Natural killer cell treated with Interleukin-12 subunit alpha and Interleukin-12 subunit beta and Interleukin-15 and Interleukin-18, amount 100 ng/mL, for 72 hours (primary cell): ENCODE data around the gene SNX22. TPM values are rescaled to one million over a fixed set of nuclear protein-coding genes. Genes with fewer than 3 reads are reported as not detected.

Source experiments
- ATAC-seq, 2 donors: fragments of 150-1000 bp; cut with Tn5 transposase in 1 of 2; sonication (Bioruptor Pico), chemical (Tn5 transposase) in 1 of 2; 2 replicates each; pipeline ENCODE4 v1.10.0; 2021
- DNase-seq: peaks from one replicate; pipeline ENCODE4 v3.0.0; 2022; ENCODE audit warnings: low spot score
- H3K27ac Mint-ChIP-seq, 2 donors: 1 replicate in 1 of 2; 2 replicates in 1 of 2; pipeline ENCODE4 v1.8.0; 2022; ENCODE audit warnings: mixed read lengths in 2 of 2, mild to moderate bottlenecking in 1 of 2, moderate library complexity in 1 of 2
- H3K27me3 Mint-ChIP-seq, 2 donors: 1 replicate in 1 of 2; 2 replicates in 1 of 2; pipeline ENCODE4 v1.8.0; 2022; ENCODE audit warnings: mixed read lengths in 2 of 2
- H3K36me3 Mint-ChIP-seq: one replicate; pipeline ENCODE4 v1.8.0; 2022; ENCODE audit warnings: mixed read lengths
- H3K4me1 Mint-ChIP-seq, 2 donors: 1 replicate in 1 of 2; 2 replicates in 1 of 2; pipeline ENCODE4 v1.8.0; 2022; ENCODE audit warnings: low read depth in 2 of 2, mixed read lengths in 2 of 2, mild to moderate bottlenecking in 1 of 2
- H3K4me3 Mint-ChIP-seq: one replicate; pipeline ENCODE4 v1.8.0; 2022; ENCODE audit warnings: mixed read lengths
- H3K9me3 Mint-ChIP-seq: 2 replicates; pipeline ENCODE4 v1.8.0; 2022; ENCODE audit warnings: mixed read lengths
- total RNA-seq, 2 donors: library from RNA; stranded (reverse); gene quantifications; one replicate each; pipeline ENCODE4 v1.2.3, GENCODE V29; 2022

Gene SNX22
- total RNA-seq, 2 donors from 2014 or later = 0.07 TPM; not detected in 1

DNA sequence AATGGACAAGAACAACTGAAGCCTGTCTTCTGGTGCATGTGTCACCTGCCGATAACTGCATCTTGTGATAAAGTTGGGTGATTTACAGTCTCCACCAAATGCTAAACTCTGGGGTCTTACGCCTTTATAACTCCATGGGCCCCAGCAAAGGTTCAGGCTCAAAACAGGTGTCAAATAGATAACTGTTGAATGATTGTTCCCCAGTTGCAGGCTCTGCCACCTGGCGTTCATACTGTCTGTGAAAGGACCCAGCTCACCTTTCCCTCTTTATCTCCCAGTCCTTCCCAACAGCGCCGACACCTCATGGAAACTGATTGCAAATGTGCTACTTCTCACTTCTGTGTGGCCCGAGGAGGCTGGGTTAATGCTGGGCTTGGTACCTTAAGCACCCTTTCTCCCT lies 8.3 kb upstream of the SNX22 start:
- DNase-seq = no peak
- no peaks in the 10 kb centered on the region for H3K9me3 Mint-ChIP-seq

DNA sequence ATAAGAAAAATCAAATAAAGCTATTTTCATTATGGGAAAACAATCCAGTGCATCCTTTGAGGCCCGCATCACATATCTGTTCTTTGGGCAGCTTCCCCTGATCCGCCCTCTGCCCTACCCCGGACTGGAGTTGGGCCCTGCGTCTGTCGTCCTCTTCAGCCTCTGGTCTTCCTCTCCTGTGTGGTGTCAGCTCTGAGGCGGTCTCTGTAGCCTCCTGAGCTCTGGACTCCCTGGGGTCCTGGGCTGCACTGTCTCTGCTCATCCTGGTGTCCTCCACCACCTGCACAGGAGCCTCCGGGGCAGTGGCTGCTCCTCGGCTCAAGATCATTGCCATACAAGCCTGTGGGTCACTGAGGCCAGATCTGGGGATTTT lies 7.4 kb upstream of the SNX22 start:
- H3K4me1 Mint-ChIP-seq = no peaks in the 10 kb centered on the region
- H3K9me3 Mint-ChIP-seq = no peaks in the 10 kb centered on the region
- no peak for DNase-seq
- ATAC-seq = no peak
- H3K27me3 Mint-ChIP-seq = no peaks in the 10 kb centered on the region
- H3K4me3 Mint-ChIP-seq = no peak overlapping the region
- H3K36me3 Mint-ChIP-seq = no peaks in the 10 kb centered on the region
- H3K27ac Mint-ChIP-seq = no peak overlapping the region

More for the DNA sequence above, 8.3 kb upstream of the SNX22 start:
- Mint-ChIP-seq H3K4me1 (no peaks in the 10 kb centered on the region), H3K36me3 (peaks cover 2% of the 10 kb centered on the region), H3K4me3 (no peak overlapping the region), H3K27me3 (no peaks in the 10 kb centered on the region), H3K27ac (no peak overlapping the region)
- no peak for ATAC-seq

DNA sequence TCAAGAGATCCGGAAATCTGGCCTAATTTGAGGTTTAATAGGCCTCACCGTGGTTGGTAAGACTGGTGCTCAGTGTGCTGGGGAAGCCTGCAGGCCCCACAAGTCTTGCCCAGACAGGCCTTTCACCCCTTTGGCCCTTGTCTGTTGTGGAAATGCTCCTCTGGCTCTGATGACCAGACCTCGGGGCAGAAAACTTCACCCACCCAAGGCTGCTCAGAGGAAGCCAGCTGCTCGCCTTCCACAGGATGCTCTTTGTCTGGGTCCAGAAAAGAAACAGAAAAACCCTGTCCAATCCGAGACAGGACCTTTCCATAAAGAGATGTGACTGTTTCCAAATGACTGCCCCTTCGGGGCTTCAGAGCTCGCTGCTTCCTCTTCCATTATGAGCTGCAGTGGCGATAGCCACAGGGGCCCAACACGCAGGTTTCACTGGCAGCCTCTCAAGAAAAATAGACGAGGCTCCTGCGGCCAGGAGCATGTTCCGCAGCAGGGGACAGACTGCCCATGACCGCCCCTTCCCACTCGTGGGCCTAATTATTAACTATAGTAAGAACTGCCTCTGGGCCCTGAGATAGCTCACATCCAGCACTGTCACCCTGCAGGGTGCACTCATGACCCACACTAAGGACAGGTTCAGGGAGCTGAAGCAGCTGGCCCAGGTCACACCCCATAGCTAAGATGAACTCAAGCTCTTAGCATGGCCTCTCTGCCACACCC lies 6.8 kb upstream of the SNX22 start:
- peaks cover 0 to 4% of the 10 kb centered on the region in 2 donors for H3K4me1 Mint-ChIP-seq
- no peak overlapping the region for H3K4me3 Mint-ChIP-seq
- H3K27me3 Mint-ChIP-seq = peaks cover 0 to 3% of the 10 kb centered on the region in 2 donors
- DNase-seq (no peak), ATAC-seq (no peak)
- H3K36me3 Mint-ChIP-seq = no peaks in the 10 kb centered on the region
- no peak overlapping the region for H3K27ac Mint-ChIP-seq
- no peaks in the 10 kb centered on the region for H3K9me3 Mint-ChIP-seq

DNA sequence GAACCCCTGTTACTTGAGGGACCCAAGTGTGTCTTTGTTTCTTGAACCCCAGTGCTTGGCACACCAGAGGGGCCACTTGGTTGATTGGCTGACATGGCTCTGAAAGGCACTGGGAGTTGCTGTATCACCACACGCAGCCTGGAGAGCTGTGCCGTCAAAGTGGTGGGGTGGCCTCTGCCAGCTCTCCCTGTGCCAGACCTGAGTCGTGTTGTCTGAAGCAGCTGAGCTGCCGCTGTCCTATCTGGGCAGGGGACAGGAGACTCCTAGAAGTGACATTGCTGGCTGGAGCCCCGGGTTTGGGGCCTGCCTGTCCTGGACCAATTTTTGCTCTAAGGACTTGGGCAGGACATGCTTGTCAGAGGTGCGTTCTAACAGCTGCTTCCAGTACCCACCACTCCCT lies 5.5 kb upstream of the SNX22 start:
- Mint-ChIP-seq H3K4me3 (no peak overlapping the region), H3K4me1 (peaks cover 0 to 9% of the 10 kb centered on the region in 2 donors), H3K9me3 (no peaks in the 10 kb centered on the region), H3K27me3 (peaks cover 0 to 6% of the 10 kb centered on the region in 2 donors), H3K27ac (no peak overlapping the region), H3K36me3 (no peaks in the 10 kb centered on the region)
- DNase-seq (no peak), ATAC-seq (no peak)

DNA sequence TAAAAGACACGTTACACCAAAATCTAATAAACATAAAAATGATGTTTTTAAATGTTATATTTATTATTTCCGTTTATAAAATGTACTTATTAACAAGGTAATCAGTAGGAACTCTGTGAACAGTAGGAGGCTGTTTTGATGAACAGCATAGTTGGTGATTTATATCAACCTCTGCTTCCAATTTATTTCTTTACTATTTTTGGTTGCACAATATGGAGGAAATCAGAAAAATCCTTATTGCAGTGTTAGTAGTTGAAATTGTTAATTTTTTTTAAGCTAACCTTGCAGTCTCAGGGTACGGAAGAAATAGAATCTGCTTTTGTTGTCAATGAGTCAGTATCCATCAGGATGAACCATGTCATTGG lies 5.0 kb upstream of the SNX22 start:
- DNase-seq = no peak
- H3K27ac Mint-ChIP-seq = no peak overlapping the region
- no peak for ATAC-seq
- no peaks in the 10 kb centered on the region for H3K36me3 Mint-ChIP-seq
- peaks cover 0 to 9% of the 10 kb centered on the region in 2 donors for H3K4me1 Mint-ChIP-seq
- peaks cover 0 to 6% of the 10 kb centered on the region in 2 donors for H3K27me3 Mint-ChIP-seq
- H3K4me3 Mint-ChIP-seq = no peak overlapping the region
- H3K9me3 Mint-ChIP-seq = no peaks in the 10 kb centered on the region

DNA sequence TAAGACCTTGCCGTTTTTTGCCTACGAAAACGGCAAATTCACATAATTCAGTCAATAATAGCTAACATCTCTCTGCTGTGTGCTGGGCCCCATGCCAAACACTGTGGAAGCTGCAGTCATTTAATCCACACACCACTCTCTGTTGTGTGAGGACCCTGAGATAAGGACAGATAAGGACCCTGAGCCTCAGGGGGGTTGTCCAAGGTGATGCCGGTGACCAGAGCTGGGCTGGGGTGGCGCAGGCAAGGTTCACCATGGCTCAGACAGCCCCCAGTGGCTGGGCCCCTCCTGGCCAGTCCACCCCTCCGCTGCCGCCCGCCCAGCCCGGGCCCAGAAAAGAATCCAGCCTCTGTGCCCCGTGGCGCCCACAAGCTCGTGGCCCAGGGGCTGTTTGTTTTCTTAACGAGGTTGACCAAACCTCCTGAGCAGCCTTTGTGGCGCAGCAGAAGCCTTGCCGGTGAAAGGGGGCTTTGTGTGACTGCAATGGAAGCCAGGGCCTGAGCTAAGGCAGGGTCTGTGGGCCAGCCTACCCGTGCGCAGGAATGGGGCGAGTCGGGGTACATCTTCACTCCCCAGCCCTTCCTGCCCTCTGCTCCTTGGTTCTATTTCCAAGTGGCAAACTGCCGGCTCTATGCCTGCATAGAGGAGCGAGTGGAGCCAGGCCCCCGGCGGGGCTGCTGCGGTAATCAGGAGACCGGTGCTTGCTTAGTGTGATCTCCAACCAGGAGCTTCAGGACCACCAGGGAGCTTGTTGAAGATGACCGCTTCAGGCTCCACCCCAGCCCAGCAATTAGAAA lies 4.4 kb upstream of the SNX22 start:
- H3K27ac Mint-ChIP-seq = no peak overlapping the region
- H3K36me3 Mint-ChIP-seq = no peaks in the 10 kb centered on the region
- peaks cover 0 to 6% of the 10 kb centered on the region in 2 donors for H3K27me3 Mint-ChIP-seq
- H3K4me3 Mint-ChIP-seq = no peak overlapping the region
- DNase-seq (no peak), ATAC-seq (no peak)
- peaks cover 0 to 9% of the 10 kb centered on the region in 2 donors for H3K4me1 Mint-ChIP-seq
- no peaks in the 10 kb centered on the region for H3K9me3 Mint-ChIP-seq

DNA sequence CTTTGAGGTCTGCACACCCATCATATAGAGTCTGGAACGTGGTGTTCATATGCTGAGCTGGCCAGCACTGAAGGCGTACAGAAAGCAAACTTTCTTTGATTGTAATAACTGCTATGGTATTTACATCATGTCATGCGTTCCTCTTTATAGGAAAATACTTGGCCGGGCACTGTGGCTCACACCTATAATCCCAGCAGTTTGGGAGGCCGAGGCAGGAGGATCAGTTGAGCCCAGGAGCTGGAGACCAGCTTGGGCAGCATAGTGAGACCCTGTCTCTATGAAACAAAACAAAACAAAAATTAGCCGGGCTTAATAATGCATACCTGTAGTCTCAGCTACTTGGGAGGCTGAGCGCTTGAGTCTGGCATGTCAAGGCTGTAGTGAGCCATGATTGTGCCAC lies 3.4 kb upstream of the SNX22 start:
- H3K9me3 Mint-ChIP-seq = no peaks in the 10 kb centered on the region

DNA sequence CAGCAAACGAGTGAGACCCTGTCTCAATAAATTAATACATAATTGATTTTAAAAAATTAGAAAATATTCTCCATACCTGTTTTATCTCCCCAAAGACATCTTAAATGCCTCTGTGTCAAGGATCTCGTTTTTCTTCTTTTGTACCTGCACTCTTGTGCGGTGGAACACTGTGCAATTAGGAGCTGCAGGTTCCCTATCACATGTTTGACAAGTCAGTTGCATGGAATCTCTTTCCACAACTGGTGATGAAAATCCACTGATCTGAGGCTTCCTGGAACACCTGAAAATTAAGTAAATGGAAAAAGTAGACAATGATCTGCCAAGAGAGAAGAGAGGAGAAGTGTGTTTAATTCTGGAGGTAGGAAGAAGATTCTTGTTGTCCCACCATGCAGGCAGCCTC lies 3.0 kb upstream of the SNX22 start:
- DNase-seq = no peak
- H3K4me3 Mint-ChIP-seq = no peak overlapping the region
- H3K36me3 Mint-ChIP-seq = no peaks in the 10 kb centered on the region
- no peak for ATAC-seq
- H3K27me3 Mint-ChIP-seq = peaks cover 0 to 9% of the 10 kb centered on the region in 2 donors
- no peaks in the 10 kb centered on the region for H3K9me3 Mint-ChIP-seq
- H3K27ac Mint-ChIP-seq = no peak overlapping the region
- H3K4me1 Mint-ChIP-seq = peaks cover 6 to 12% of the 10 kb centered on the region in 2 donors

More for the DNA sequence above, 3.4 kb upstream of the SNX22 start:
- Mint-ChIP-seq H3K4me1 (peaks cover 2 to 9% of the 10 kb centered on the region in 2 donors), H3K27me3 (peaks cover 0 to 6% of the 10 kb centered on the region in 2 donors), H3K4me3 (no peak overlapping the region), H3K27ac (no peak overlapping the region), H3K36me3 (no peaks in the 10 kb centered on the region)
- ATAC-seq = no peak
- no peak for DNase-seq

DNA sequence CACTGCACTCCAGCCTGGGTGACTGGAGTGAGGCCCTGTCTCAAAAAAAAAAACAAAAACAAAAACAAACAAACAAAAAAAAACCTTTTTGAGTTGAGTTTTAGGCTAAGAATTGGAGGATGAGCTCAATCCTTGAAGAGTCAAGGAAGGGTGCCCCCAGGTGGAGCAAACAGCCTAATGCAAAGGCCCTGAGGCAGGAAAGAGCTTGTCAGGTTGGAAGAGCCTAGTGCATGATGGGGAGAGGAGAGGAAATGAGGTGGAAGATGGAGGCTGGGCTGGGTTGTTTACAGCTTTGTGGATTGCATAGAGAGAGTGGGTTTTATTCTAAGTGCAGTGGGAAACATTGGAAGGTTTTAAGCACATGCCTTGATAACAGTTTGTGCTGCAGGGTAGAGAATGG lies 2.1 kb upstream of the SNX22 start:
- Mint-ChIP-seq H3K36me3 (no peaks in the 10 kb centered on the region), H3K27me3 (peaks cover 0 to 9% of the 10 kb centered on the region in 2 donors), H3K9me3 (no peaks in the 10 kb centered on the region), H3K4me3 (peak overlapping the region; percentile 7), H3K4me1 (peaks cover 10 to 15% of the 10 kb centered on the region in 2 donors), H3K27ac (peak overlapping the region in 1 of 2 donors; percentile 45)
- ATAC-seq = no peak
- no peak for DNase-seq

DNA sequence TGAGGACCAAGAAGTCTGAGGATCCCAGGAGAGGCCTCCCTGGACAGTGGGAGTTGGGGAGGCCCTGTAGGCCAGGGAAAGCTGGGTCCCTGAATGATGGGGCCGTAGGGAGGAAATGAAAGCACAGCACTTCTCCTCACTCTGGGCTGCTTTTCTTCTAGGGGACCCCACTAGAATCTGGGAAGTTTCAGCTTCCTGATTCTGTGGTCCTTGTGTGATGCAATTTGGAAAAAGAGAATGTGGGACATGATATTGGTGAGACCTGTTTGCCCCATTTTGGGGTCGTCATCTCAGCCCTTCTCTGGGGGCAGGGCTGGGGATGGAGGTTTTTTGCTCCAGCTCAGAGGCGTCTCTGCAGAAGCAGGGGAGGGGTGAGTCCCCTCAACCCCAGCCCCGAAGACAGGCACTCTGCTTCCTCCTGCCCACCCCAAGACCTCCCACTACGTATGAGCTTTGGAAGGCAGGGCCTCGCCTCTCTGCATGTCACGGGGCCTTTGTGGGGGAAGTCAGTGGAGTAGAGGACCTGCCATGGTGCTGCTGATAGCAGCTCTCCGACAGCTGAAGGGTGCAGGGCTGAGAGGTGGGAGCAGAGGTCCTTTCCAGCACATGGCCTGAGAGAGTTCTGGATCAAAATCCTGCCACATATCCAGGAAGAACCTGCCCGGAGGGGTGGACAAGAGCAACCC lies 1.5 kb upstream of the SNX22 start:
- no peak for ATAC-seq
- Mint-ChIP-seq H3K27me3 (peaks cover 0 to 9% of the 10 kb centered on the region in 2 donors), H3K4me3 (peak overlapping the region; percentile 7), H3K9me3 (no peaks in the 10 kb centered on the region), H3K4me1 (peaks cover 10 to 15% of the 10 kb centered on the region in 2 donors), H3K36me3 (no peaks in the 10 kb centered on the region), H3K27ac (peak overlapping the region in 1 of 2 donors; percentile 45)
- no peak for DNase-seq

DNA sequence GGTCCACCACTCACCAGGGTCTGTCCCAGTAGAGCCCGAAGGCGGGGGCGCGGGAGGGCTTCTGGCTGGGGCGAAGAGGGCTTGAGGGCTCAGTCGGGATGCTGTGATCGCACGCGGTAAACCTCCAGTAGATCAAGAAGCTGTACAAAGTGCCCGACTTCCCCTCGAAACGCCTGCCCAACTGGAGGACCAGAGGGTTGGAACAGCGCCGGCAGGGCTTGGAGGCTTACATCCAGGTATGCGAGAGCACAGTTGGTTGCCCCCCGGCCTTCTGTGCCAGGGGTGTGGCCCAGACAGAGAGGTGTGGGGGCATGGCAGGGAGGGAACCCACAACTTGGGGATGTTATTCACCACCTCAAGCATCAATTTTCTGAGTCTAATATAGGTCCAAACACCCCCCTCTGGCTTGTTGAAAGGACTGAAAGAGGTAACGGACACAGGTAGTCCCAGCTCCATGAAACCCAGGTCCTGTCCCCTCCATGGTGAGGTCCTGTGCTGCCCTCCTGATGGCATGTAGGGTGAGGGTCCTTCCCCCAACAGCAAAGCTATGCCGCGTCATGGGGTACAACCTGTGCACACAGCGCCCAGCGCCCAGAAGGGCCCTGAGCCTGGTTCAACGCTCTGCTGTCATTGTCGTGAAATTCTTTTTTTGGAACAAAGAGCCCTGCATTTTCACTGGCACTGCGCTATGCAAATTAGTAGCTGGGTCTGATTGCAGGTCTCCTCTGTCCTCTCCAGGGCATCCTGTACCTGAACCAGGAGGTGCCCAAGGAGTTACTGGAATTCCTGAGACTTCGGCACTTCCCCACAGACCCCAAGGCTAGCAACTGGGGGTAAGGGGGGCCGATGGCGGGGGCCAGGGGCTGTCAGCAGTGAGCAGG lies 1.2 kb downstream of the SNX22 start:
- ATAC-seq (no peak), DNase-seq (no peak)
- no peaks in the 10 kb centered on the region for H3K9me3 Mint-ChIP-seq
- peak overlapping the region; percentile 10 for H3K4me3 Mint-ChIP-seq
- peaks cover 11 to 19% of the 10 kb centered on the region in 2 donors for H3K4me1 Mint-ChIP-seq
- peaks cover 0 to 9% of the 10 kb centered on the region in 2 donors for H3K27me3 Mint-ChIP-seq
- H3K36me3 Mint-ChIP-seq = peaks cover 8% of the 10 kb centered on the region
- peak overlapping the region; percentile 56 to 70 for H3K27ac Mint-ChIP-seq

DNA sequence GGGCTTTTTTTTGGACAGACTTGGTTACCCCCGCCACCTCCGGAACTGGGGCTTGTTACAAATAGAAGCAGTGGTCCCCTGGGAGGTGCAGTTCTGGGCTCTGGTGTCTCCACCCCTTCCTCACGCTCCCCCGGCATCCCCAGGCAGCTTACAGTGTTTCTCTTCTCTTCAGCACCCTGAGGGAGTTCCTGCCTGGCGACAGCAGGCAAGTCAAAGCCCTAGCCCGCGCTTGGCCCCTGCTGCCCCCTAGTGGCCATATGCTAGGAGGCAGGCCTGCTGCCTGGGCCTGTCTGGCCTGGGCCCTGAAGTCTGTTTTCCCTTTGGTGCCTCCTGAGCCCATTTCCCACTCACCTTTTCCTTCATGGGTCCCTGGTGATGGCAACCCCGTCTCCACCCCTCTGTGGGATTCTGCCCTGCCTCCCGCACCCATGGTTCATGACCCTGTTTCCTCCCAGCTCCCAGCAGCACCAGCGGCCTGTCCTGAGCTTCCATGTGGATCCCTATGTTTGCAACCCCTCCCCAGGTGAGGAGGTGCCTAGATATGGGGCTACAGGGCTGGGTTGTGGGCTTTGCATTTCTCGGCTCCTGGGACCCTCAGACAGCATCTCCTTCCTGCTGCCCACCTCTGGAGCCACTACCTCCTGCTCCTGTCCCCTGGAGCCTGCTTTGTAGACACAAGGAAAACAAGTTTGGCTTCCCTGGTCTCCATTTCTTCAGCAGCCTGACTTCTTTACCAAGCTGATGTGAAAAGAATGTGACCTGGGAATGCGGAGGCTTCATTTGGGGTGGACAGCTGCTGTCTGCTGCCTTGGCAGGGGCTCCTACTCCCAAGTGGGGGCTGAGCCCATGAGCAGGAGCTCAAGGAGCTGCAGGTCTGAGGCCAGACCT lies 2.2 kb downstream of the SNX22 start:
- H3K27me3 Mint-ChIP-seq = peaks cover 0 to 9% of the 10 kb centered on the region in 2 donors
- peaks cover 21 to 27% of the 10 kb centered on the region in 2 donors for H3K4me1 Mint-ChIP-seq
- peak; percentile 86 to 88 for ATAC-seq
- peak; percentile 87 for DNase-seq
- peak overlapping the region; percentile 56 to 70 for H3K27ac Mint-ChIP-seq
- H3K4me3 Mint-ChIP-seq = peak overlapping the region; percentile 72
- H3K36me3 Mint-ChIP-seq = peaks cover 17% of the 10 kb centered on the region
- H3K9me3 Mint-ChIP-seq = no peaks in the 10 kb centered on the region
